GM12874 (cell line): Measurements from ENCODE around the gene PYGO2.
A peak's percentile ranks its signal among the peaks of the same experiment; 100 is the strongest.

Source experiments
- TF ChIP-seq, protein P1 (sequence below): IDR thresholded peaks from 2 replicates; pipeline ENCODE4 v1.5.1; 2011; ENCODE audit warnings: low read depth, mild to moderate bottlenecking, control low read depth, low read length, moderate library complexity; ENCODE audit not compliant: insufficient read depth

Gene PYGO2

DNA sequence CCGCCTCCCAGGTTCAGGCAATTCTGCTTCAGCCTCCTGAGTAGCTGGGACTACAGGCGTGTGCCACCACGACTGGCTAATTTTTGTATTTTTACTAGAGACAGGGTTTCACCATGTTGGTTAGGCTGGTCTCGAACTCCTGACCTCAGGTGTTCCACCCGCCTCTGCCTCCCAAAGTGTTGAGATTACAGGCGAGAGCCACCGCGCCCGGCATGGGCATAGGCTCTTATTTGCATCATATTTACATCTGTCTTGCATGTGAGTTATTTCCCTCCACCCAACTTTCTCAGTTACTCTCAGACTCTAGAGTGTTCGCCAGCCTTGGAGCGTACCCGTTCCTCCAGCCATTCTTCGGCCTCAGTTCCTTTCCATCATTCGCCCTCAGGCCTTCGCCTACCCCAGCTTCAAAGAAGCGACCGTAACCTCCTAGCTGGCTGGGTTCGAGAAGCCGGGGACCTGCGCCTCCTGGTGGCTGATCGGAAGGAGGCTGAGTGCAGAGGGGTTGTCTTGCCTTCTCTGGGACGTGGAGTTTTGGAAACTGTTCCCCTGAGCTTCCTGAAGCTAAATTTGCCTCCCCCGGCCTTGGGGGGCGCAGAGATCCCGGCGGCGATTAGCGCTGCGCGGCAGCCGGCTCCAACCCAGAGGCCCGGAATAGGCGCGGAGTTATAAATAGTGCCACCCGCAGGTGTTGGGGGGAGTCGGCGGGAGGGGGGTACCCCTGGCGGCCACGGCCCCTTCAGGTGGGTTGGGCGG is 37.4 kb upstream of the PYGO2 start:
- TF ChIP-seq, protein P1, sequence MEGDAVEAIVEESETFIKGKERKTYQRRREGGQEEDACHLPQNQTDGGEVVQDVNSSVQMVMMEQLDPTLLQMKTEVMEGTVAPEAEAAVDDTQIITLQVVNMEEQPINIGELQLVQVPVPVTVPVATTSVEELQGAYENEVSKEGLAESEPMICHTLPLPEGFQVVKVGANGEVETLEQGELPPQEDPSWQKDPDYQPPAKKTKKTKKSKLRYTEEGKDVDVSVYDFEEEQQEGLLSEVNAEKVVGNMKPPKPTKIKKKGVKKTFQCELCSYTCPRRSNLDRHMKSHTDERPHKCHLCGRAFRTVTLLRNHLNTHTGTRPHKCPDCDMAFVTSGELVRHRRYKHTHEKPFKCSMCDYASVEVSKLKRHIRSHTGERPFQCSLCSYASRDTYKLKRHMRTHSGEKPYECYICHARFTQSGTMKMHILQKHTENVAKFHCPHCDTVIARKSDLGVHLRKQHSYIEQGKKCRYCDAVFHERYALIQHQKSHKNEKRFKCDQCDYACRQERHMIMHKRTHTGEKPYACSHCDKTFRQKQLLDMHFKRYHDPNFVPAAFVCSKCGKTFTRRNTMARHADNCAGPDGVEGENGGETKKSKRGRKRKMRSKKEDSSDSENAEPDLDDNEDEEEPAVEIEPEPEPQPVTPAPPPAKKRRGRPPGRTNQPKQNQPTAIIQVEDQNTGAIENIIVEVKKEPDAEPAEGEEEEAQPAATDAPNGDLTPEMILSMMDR: peak; percentile 96

DNA sequence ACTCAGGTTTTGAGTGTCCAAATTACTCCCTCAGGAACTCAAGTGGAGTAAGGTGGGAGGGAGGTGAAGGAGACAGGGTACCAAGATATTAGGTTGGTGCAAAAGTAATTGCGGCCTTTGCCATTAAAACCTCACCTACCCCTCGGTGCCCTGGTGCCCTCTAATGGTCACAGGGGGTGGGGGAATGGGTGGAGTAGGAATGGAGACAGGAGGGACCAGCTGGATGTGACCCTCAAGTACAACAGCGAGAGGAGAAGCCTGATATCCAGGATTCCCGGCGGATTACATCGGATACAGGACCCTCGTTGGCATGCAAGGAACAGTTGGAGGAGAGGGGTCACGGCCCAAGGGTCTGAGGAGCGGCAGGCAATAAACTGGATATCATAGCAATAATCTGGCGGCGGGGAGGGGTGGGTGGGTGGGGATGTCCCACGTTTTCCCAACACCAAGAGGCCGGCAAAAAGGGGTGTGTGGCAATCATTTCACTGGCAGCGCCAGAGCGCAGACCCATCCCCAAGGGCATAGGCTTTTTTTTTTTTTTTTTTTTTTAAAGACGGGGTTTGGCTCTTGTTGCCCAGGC is 36.7 kb upstream of the PYGO2 start:
- TF ChIP-seq, protein P1: 0 out of 2 replicates have a peak, but pooled peaks have one; percentile 24

DNA sequence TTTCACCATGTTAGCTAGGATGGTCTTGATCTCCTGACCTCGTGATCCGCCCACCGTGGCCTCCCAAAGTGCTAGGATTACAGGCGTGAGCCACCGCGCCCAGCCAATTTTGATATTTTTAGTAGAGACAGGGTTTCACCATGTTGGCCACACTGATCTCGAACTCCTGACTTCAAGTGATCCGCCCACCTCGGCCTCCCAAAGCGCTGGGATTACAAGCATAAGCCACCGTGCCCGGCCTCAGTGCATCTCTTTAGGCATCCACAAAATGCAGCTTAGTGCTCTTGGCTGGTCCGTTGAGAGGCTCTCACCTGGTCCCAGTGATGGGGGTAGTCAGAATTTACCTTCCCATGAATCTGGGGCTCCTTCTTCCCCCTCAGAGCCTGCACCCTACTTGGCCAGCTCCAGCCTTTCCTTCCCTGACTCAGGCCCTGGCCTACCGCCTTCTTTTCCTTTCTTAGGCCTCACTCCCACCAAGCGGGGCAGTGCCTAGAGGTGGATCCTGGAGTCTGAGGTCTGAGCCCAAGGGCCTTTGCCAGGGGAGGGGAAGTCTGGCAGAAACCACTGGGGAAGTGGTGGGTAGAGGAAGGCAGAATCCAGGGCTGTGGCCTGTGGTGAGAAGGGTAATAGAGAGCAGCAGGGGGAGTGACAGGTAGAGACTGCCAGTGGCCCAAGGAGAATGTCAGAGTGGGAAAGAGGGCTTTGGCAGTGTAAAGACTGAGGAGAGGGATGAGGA is 35.6 kb upstream of the PYGO2 start:
- TF ChIP-seq, protein P1: no peak

DNA sequence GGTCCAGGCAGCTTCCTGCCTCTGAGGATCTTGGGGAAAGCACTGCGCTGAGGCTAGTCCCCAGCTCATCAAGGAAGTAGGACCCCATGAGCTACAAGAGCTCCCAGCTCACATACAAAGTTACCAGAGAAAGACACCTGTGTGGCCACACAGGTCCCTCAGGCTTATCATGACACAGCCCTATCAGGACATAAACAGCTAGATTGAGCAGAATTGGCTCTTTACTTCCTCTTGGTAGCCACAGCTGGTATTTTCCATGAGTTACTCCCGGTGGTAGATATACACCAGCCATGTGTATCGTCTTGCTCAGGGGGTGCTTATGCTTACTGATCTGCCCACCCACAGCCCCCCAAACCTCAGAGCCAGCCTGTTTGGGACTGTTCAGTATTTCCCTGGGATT is 33.0 kb upstream of the PYGO2 start:
- TF ChIP-seq, protein P1: no peak

DNA sequence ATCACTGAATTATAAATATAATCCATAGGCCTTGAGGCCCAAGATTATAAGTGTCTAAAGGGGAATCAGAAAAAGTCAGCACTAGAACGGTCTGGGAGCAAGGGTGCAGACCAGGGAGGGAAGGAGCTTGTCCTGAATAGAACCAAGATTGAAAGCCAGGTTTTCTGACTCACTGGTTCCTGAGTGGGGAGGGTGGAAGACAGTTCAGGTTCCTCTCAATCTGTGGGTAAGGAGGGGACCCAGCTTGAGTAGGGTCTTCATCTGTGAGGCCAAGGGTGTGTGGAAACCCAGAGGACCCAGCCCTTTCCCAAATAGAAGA is 32.6 kb upstream of the PYGO2 start:
- TF ChIP-seq, protein P1: no peak

DNA sequence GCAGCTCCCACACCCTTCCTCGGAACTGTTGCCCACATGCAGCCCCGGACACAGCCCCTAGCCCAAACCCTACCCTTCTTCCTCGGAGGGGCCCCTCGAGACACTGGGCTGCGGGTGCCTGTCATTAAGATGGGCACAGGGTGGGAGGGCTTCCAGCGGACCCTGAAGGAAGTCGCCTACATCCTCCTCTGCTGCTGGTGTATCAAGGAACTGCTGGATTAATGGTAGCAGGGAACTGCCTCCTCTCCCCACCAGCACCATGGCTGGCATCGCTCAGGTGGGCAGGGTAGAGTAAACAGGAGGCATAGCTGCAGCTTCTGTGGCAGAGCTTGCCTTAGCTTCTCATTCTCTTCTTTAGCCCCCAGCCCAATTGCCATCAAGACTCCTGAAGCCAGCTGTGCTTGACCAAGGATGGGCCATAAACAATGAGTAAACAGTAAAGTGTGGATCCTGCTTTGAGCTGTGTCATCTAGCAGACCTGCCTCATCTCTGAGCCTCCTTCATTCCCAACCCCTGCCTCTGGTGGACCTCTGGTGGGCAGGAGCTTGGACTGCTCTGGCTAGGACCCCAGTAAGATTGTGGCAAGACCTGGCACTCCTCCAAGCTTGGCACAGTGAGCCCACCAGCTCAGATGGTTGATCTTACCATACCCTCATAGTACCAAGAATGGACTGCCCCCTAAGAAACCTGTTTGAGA is 32.1 kb upstream of the PYGO2 start, which contains the start of gene LENEP:
Gene LENEP, plus strand, starts transcription at position 15 of the 697 bp plus-strand sequence. Its CDS starts 22 bp downstream, at position 37.
- TF ChIP-seq, protein P1: no peak
